ENCODE results near the gene RPL35A. TPM values are rescaled to one million over a fixed set of nuclear protein-coding genes. Genes with fewer than 3 reads are reported as not detected.
"Not testable (repeated sequence)": the region's sequence is repeated elsewhere in the genome, so short reads cannot be mapped to it uniquely, and the experiment has no call there.

RPL35A gene
- total and polyA plus RNA-seq, 2 of the 8 experiments (the other 6 are each of a cell fraction or from before 2014, with no cell fraction given): 695 to 1,393 TPM

DNA sequence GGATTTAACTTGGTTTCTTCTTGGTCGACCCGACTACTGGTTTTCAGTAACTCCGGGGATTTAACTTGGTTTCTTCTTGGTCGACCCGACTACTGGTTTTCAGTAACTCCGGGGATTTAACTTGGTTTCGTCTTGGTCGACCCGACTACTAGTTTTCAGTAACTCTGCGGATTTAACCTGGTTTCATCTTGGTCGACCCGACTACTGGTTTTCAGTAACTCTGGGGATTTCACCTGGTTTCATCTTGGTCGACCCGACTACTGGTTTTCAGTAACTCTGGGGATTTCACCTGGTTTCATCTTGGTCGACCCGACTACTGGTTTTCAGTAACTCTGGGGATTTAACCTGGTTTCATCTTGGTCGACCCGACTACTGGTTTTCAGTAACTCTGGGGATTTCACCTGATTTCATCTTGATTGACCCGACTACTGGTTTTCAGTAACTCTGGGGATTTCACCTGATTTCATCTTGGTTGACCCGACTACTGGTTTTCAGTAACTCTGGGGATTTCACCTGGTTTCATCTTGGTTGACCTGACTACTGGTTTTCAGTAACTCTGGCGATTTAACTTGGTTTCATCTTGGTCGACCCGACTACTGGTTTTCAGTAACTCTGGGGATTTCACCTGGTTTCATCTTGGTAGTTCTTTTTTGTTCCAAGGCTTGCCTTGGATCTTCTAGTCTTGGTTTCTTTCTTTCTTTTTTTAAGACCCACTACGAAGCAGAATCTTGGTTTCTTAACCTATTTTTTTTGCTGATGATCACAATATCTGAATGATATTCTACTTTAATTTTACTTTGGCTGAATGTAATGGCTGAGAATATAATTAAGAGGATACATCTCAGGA, 28.3 kb upstream of the RPL35A start:
- CTCF ChIA-PET (ENCODE audit: partially characterized antibody): interaction anchor here (1.7 kb wide), 1 partner anchor 21 kb away, joined by 6 read pairs; no protein-coding TSS in a partner anchor
- H3K27me3 ChIP-seq (replicated peaks in 1 of 4; ENCODE audit: control insufficient read depth in 3 of 4, extremely low read depth in 1 of 4, insufficient read depth in 3 of 4, low read length in 3 of 4); H4K91ac ChIP-seq (replicated peaks; ENCODE audit: insufficient read length, low read length); H3K23ac ChIP-seq (ENCODE audit: insufficient read length); H3K4me1 ChIP-seq (replicated peaks in 1 of 4; ENCODE audit: control insufficient read depth in 3 of 4, insufficient read depth in 4 of 4, low read length in 3 of 4); H3K23me2 ChIP-seq (ENCODE audit: low read depth, low read length); H3K79me2 ChIP-seq (ENCODE audit: control insufficient read depth in 1 of 2, insufficient read depth in 2 of 2, low read length in 2 of 2); H2AFZ ChIP-seq (ENCODE audit: low read length); H2BK5ac ChIP-seq (ENCODE audit: low read depth, low read length); H3K4me2 ChIP-seq (ENCODE audit: insufficient read depth in 1 of 2, low read depth in 2 of 2, low read length in 2 of 2); H2BK15ac ChIP-seq (ENCODE audit: low read length); H3K14ac ChIP-seq (ENCODE audit: insufficient read length); H3K18ac ChIP-seq (ENCODE audit: extremely low read depth, low read length); H3K56ac ChIP-seq (replicated peaks; ENCODE audit: insufficient read length, low read depth, low read length); POLR2A ChIA-PET (ENCODE audit: partially characterized antibody); H3K9ac ChIP-seq (replicated peaks in 1 of 4; ENCODE audit: extremely low read depth in 1 of 4, low read depth in 3 of 4, low read length in 3 of 4); DNase-seq (ENCODE audit: low read depth in 1 of 2, low spot score in 2 of 2); H3K79me1 ChIP-seq (ENCODE audit: low read depth, low read length); H2BK20ac ChIP-seq (ENCODE audit: low read length); H4K20me1 ChIP-seq (replicated peaks in 1 of 2; ENCODE audit: control insufficient read depth in 1 of 2, insufficient read depth in 2 of 2, low read length in 2 of 2); H2AK5ac ChIP-seq (ENCODE audit: low read depth, low read length); H3K9me3 ChIP-seq (ENCODE audit: insufficient read depth in 2 of 2, low read depth in 1 of 2, low read length in 1 of 2); H3K4me3 ChIP-seq (ENCODE audit: extremely low read depth in 1 of 4, insufficient read depth in 2 of 4, low read depth in 3 of 4, low read length in 4 of 4); H2BK12ac ChIP-seq (ENCODE audit: low read depth, low read length); FAIRE-seq; H4K5ac ChIP-seq (ENCODE audit: insufficient read length, low read depth, low read length); H4K8ac ChIP-seq (ENCODE audit: extremely low read depth, insufficient read depth, low read length); H2BK120ac ChIP-seq (replicated peaks; ENCODE audit: low read depth, low read length); H3K27ac ChIP-seq (ENCODE audit: low read depth, low read length); H3K36me3 ChIP-seq (ENCODE audit: control insufficient read depth in 2 of 4, insufficient read depth in 4 of 4, low read length in 3 of 4); H3K4ac ChIP-seq (replicated peaks; ENCODE audit: insufficient read length, low read depth, low read length): not testable (repeated sequence)
- WGBS, 2 experiments (ENCODE audit: extremely low coverage in 1 of 2, insufficient coverage in 1 of 2, insufficient read length in 1 of 2, insufficient replicate concordance in 2 of 2, low coverage in 1 of 2, low lambda C conversion rate in 2 of 2, missing lambda C conversion rate in 1 of 2): 85% methylated on average over 22 of the region's 24 CpGs; no CpG with 5 or more reads in 1 of the 2 experiments
